Upper lobe of right lung (tissue), 1 donor: ENCODE measurements around the gene RNMT. TPM values are rescaled to one million over a fixed set of nuclear protein-coding genes. Genes with fewer than 3 reads are reported as not detected.

Source experiments
- ATAC-seq: fragments of 200-7000 bp; cut with Tn5 transposase; one replicate; pipeline ENCODE4 v1.9.1; 2020; ENCODE audit warnings: mild to moderate bottlenecking, moderate library complexity
- DNase-seq: peaks from one replicate; pipeline ENCODE4 v3.0.0-alpha.2; 2020
- H3K27ac ChIP-seq: fragments of 200-600 bp; one replicate; pipeline ENCODE4 v1.8.0; 2022
- H3K27me3 ChIP-seq: fragments of 200-600 bp; one replicate; pipeline ENCODE4 v1.8.0; 2022; ENCODE audit warnings: mild to moderate bottlenecking
- H3K36me3 ChIP-seq: fragments of 200-600 bp; one replicate; pipeline ENCODE4 v1.8.0; 2022
- H3K4me1 ChIP-seq: fragments of 200-600 bp; one replicate; pipeline ENCODE4 v1.8.0; 2022
- H3K4me3 ChIP-seq: fragments of 200-600 bp; one replicate; pipeline ENCODE4 v1.8.0; 2022; ENCODE audit warnings: mild to moderate bottlenecking
- H3K9me3 ChIP-seq: fragments of 200-600 bp; one replicate; pipeline ENCODE4 v1.8.0; 2022
- intact Hi-C: fragments of 100-400 bp; cut with DNase I; formaldehyde crosslinking; loops from one replicate; pipeline ENCODE4 v1.11.0; 2022
- total RNA-seq: library from RNA; stranded (reverse); fragmentation: NEBNext Ultra II Directional; extraction: Animal tissue kit (Norgen Biotek cat#: 25700); gene quantifications from one replicate; pipeline ENCODE4 v1.2.1, GENCODE V29; 2021
- TF ChIP-seq, protein P1 (sequence below): fragments of 200-600 bp; IDR thresholded peaks from one replicate; pipeline ENCODE4 v1.8.0; 2022; ENCODE audit warnings: antibody characterized with exemption
- donor health status: DM: no; HTN: yes; CAD: no; lungs with severe emphysema.

The RNMT gene
- total RNA-seq, 1 donor from 2014 or later: 30.9 TPM

DNA sequence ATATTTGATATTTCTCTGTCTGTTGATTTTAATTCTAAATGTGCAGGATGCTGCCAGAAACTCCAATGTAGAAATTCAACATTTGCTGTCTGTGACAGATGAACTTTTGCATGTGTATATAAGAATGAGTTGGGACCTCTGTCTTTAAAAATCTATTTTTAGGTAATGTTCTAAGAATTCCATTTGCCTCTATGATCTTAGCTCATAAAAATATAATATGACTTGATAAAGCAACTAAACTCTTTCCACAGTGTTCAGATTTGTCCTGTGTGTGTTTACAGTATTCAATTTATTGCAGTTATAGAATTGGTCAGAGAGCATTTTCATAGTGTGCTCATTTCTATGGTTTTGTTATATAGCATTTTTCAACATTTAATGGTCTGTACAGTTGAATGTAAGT is 33.6 kb downstream of the RNMT start:
- no peaks in the 10 kb centered on the region for H3K9me3 ChIP-seq
- TF ChIP-seq, protein P1, sequence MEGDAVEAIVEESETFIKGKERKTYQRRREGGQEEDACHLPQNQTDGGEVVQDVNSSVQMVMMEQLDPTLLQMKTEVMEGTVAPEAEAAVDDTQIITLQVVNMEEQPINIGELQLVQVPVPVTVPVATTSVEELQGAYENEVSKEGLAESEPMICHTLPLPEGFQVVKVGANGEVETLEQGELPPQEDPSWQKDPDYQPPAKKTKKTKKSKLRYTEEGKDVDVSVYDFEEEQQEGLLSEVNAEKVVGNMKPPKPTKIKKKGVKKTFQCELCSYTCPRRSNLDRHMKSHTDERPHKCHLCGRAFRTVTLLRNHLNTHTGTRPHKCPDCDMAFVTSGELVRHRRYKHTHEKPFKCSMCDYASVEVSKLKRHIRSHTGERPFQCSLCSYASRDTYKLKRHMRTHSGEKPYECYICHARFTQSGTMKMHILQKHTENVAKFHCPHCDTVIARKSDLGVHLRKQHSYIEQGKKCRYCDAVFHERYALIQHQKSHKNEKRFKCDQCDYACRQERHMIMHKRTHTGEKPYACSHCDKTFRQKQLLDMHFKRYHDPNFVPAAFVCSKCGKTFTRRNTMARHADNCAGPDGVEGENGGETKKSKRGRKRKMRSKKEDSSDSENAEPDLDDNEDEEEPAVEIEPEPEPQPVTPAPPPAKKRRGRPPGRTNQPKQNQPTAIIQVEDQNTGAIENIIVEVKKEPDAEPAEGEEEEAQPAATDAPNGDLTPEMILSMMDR: no peak
- peaks cover 61% of the 10 kb centered on the region for H3K36me3 ChIP-seq
- DNase-seq: no peak
- intact Hi-C loops: no loop called here
- no peak for ATAC-seq
- no peak overlapping the region for H3K27ac ChIP-seq
- no peaks in the 10 kb centered on the region for H3K4me1 ChIP-seq
- H3K27me3 ChIP-seq: no peaks in the 10 kb centered on the region
- no peak overlapping the region for H3K4me3 ChIP-seq

DNA sequence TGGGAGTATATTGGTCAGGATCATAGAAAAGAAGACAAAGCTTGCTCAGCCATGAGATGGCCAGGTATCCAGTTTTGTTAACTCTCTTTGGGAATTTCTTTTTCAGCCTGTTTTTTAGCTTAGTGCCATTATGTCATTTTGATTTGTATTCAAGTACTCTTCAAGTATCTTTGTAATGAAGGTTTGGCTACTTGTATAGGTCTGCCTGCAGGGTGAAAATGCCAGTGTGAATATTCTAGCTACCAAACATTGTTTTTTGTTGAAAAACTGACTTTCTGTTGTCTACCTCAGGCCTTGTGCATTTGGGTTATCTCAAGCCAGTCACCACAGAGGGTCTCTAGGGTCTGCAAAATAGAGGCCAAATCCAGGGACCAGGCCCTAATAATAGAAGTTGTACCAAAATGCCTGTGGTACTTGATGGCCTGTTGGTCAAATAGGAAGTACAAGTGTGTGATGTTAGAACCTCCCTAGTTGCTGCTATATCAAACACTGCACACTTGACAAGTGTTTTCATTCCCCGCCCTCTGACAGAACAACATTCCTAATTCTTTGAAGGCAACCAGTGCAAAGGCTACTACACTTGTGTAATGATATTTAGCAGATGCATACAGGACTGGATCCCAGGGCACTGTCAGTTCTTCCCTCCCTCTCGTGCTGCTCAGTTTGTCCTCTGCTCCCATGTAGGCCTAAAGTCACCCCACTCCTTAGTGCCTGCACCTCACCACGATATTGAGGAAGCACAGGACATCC is 36.4 kb downstream of the RNMT start:
- peak; percentile 88 for ATAC-seq
- Histone ChIP-seq H3K27ac (no peak overlapping the region), H3K4me3 (no peak overlapping the region), H3K36me3 (peaks cover 34% of the 10 kb centered on the region), H3K27me3 (no peaks in the 10 kb centered on the region), H3K9me3 (no peaks in the 10 kb centered on the region), H3K4me1 (no peaks in the 10 kb centered on the region)
- intact Hi-C loops: no loop called here
- DNase-seq: no peak
- TF ChIP-seq, protein P1: no peak

DNA sequence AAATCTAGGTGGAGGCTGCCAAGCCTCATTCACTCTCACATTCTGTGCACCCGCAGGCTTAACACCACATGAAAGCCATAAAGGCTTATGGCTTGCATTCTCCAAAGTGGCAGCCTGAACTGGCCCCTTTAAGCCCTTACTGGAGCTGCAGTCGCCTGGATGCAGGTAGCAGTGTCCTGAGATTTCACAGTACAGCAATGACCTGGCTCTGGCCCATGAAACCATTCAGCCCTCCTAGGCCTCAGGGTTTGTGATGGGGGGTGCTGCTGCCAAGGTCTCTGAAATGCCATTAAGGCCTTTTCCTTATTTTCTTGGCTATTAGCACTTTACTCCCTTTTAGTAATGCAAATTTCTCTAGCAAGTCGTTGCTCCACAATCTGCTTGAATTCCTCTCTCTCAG is 48.6 kb downstream of the RNMT start:
- no peak for ATAC-seq
- Histone ChIP-seq H3K9me3 (peaks cover 9% of the 10 kb centered on the region), H3K4me3 (no peak overlapping the region), H3K27ac (no peak overlapping the region), H3K36me3 (no peaks in the 10 kb centered on the region), H3K27me3 (no peaks in the 10 kb centered on the region), H3K4me1 (no peaks in the 10 kb centered on the region)
- intact Hi-C loops: no loop called here
- TF ChIP-seq, protein P1: no peak
- no peak for DNase-seq

DNA sequence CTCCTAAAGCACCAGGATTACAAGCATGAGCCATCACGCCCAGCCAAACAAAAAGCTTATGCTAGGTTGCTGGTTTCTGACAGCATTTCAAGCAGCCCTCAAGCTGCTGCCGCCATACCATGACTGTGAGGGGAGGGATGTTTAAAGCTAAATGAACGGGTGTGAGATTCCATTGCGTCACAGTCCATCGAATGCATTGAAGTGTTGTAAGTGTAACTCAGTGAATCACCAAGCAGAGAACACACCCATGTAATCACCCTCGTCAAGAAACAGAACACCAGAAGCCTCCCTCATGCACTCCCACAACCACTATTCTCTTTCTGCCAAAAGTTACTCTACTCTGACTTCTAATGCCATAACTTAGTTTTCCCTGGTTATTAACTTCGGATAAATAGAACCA is 64.7 kb downstream of the RNMT start:
- no peak for DNase-seq
- H3K36me3 ChIP-seq: no peaks in the 10 kb centered on the region
- no peak for ATAC-seq
- no peak overlapping the region for H3K4me3 ChIP-seq
- H3K4me1 ChIP-seq: no peaks in the 10 kb centered on the region
- H3K27me3 ChIP-seq: no peaks in the 10 kb centered on the region
- intact Hi-C loops: no loop called here
- peaks cover 8% of the 10 kb centered on the region for H3K9me3 ChIP-seq
- no peak overlapping the region for H3K27ac ChIP-seq
- TF ChIP-seq, protein P1: no peak

DNA sequence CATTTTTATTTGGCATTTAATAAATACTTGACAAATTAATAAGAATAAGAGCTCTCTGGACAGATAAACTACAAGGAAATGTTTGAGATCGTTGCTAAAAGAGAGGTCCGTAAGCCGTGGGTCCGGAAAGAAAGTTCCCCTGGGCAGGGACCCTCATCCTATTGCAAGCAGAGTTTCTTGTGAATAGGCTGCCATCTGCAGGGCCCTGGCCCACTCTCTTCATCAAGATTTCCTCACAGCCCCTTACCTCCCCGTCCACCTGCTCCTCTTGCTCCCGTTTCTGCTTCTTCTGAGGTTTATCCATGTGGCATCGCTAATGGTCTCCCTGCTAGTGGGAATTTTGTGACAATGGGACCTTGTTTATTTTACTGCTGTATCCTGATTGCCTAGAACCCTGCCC is 67.3 kb downstream of the RNMT start:
- no peaks in the 10 kb centered on the region for H3K36me3 ChIP-seq
- intact Hi-C loops: no loop called here
- TF ChIP-seq, protein P1: no peak
- no peaks in the 10 kb centered on the region for H3K4me1 ChIP-seq
- DNase-seq: no peak
- no peak overlapping the region for H3K27ac ChIP-seq
- ATAC-seq: no peak
- no peaks in the 10 kb centered on the region for H3K9me3 ChIP-seq
- H3K27me3 ChIP-seq: peaks cover 5% of the 10 kb centered on the region
- no peak overlapping the region for H3K4me3 ChIP-seq
